HG03521 (cell line): ENCODE data around the gene FSIP1.

Experiments used
- ATAC-seq: cut with Tn5 transposase; IDR thresholded peaks from one replicate; pipeline ENCODE4 v1.9.1; 2021; ENCODE audit warnings: mild to moderate bottlenecking, moderate library complexity; ENCODE audit not compliant: unreplicated experiment

The FSIP1 gene

DNA sequence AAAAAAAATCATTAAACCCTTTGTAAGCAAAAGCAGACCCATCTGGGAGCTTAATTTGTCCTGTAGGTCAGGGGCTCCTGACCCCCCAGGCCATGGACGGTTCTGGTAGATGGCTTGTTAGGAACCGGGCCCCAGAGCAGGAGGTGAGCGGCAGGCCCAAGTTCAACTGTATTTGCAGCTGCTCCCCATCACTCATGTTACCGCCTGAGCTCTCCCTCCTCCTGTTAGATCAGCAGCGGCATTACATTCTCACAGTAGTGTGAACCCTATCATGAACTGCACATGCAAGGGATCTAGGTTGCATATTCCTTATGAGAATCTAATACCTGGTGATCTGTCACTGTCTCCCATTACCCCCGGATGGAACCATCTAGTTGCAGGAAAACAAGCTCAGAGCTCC is 60.7 kb downstream of the FSIP1 start:
- no peak for ATAC-seq

- ATAC-seq: no peak
These were observed 61.7 kb downstream of the FSIP1 start for GRCh38 chr15:39720621-39721611.

DNA sequence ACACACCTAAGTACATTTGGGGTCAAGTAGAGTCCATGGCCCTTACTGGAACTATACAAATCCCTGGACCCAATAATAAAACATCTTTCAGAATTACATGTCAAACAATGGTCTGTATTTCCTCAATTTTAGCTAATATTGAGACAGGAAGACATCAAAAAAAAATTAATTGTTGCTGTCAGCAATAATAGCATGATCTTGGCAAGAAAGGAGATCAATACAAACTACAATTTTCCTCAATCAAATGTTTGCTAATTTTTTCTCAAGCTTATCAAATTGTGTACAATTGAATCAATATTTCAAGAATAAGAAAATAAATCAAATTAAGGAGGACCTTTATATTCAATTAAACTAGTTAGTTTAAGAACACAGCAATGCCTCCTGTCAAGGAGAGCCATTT is 62.6 kb downstream of the FSIP1 start:
- ATAC-seq: no peak

DNA sequence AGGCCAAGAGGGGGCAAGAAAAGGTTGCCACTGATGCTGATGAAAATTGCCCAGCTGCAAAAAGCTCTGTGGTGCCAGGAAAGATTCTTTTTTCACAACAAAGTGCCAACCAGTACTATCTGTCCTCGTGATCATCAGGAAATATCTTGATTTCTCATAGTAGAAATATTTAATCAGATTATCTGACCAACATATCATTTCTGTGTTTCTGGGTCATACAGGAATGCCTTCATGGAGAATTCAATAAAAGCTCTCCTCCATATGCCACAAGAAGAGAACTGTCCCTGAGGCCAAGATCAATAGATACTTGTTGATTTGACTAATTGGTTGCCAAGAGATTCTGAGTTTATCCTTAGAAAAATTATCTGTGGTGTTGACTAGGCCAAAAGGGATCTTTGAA is 63.5 kb downstream of the FSIP1 start:
- no peak for ATAC-seq

GRCh38 chr15:39717134-39717533 is 65.5 kb downstream of the FSIP1 start:
- ATAC-seq: no peak

- no peak for ATAC-seq
These were observed 68.4 kb downstream of the FSIP1 start for GRCh38 chr15:39714251-39714650.

GRCh38 chr15:39713846-39714245 is 68.8 kb downstream of the FSIP1 start:
- no peak for ATAC-seq

- no peak for ATAC-seq
These were observed 72.0 kb downstream of the FSIP1 start for GRCh38 chr15:39710681-39711080.

- no peak for ATAC-seq
These were observed 72.7 kb downstream of the FSIP1 start for GRCh38 chr15:39709941-39710340.

DNA sequence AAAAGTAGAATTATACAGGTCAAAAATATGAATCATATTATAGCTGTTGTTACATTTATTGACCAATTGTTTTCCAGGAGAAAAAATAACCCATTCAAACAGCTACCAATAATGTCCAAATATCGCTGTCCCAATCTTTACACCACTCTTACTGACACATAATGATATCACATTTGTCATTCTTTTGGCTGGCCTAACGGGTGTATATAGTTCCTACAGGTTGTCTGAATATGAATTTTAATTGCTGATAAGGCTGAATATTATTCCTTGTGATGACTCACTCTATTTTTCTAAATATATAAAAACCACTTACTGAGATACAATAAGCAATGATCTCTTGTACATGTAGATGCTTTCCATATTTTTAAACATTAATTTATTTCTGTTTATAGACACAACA is 76.4 kb downstream of the FSIP1 start:
- ATAC-seq: no peak

GRCh38 chr15:39704689-39705088 is 78.0 kb downstream of the FSIP1 start:
- no peak for ATAC-seq

DNA sequence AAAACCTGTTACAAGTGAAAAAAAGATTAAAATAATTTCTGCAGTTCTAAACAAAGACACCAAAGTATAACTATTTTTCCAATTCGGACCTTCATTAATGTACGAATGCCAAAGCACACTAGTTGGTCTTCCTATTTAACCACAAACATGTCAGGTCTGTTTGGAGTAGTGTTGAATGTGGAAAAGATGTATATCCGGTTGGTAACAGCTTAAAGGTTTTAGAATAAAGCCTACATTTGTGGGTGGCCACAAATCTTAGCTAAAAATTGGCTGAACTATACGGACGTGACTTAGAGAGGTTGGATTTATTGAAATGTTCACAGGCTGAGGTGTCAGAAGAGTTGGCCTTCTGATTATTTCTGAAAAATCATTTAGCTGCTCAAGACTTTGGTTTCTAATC is 78.4 kb downstream of the FSIP1 start:
- no peak for ATAC-seq

DNA sequence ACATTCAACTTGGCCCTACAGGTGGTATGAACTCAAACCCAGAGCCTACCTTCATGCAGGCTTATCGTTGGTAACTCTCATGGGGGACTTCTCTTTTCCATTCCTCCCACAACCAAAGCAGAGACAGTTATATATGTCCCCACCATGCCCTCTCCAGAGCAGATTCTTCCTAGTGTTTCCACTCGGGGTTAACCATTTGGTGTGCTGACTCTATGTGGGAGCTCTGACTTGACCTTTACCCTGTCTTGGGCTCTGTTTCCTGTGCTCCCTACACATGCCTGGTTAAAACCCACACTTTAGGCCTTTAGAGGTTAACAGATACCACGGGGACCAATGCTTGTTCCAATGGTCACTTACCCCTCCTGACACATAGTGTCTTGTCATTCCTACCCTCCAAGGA is 80.7 kb downstream of the FSIP1 start:
- no peak for ATAC-seq

DNA sequence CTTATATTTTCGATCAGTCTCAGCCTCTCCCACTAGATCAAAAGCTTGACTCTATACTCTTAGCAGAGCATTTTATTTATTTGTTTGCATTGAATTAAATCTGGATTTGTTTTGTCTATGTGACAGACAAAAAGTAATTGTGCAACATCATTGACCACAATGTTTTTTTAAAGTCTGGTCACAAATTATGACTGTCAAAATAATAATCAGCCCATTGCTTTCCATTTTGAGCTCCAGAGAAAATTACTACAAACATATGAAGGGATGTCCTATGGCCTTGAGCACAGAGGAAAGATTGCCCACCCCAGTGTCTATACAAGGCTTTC is 82.3 kb downstream of the FSIP1 start:
- ATAC-seq: no peak

DNA sequence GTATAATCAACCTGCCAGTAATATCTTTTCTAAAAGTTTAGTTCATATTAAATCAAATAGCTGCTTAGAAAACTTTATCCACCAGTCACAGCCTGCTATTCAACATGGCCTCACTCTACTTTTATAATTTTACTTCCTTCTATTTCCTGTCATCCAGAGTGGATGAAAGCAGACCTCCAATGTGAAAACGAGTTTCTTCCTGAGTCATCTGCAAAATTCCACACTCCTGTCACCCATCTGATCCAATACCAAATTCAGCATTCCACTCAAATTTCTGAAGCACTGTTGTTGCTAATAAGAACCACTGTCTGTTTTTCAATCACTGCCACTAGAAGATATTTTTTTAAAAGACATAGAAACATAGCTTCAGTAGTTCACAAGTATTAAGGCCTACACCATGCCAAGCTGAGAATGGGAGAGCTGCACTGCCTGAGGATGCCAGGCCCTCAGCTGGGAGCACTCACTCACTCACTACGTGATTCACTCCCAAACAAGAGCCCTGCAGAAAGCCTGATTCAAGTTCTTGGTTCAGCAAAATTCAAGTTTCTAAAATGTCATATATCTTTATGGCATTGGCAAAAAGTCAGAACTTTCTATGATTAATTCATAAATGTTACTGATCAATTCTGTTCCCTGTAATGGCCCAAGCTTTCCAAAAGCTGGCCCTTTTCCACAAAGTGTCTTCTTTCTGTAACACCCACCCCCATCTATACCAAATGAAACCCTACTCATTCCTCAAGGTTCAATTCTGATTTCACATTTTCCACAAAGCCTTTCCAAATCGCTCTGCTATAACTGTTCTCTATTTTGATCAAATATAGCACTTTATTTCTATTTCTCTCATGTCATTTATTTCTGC is 82.9 kb downstream of the FSIP1 start:
- no peak for ATAC-seq

DNA sequence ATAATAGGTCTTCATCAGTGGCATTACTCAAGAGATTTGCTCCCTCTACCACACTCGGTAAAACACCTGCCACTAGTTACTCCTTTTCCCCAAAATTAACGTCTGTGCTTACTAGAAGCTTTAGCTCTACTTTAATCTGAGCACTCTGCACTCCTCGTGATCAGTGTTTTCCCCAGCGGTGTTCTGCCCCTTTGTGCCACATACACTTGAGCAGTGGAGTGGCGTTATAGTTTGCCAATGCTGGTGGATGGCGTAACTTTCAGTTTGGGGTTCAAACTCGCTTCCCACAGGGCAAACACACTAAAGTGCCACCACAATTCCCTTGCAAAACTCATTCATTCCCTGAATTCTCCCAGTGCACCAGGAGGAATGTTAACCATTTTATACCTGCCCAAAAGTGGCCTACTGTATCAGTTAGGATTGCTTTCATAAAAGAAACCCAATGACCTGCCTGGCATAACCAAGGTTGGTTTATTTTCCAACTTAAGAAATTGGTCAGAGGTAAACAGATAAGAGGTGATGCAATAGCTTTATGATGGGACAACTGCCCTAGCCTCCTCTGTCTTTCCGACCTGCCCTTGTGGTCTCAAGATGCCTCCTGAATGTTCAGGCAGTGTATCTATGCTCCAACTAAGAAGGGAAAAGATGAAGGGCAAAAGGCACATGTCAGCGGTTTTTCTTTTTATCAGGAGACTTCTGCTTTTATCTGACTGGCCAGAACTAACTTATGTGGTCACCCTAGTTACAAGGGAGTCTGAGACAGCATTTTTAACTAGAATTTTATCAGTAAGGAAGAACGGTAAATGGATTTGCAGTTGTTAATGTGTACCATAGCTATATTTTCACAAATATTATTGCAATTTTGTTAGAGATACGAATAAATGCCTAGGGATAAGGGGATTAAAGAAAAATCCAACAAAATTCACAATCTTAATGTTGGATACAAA is 83.9 kb downstream of the FSIP1 start:
- ATAC-seq: no peak

- no peak for ATAC-seq
These were observed 85.1 kb downstream of the FSIP1 start for GRCh38 chr15:39697509-39697908.

DNA sequence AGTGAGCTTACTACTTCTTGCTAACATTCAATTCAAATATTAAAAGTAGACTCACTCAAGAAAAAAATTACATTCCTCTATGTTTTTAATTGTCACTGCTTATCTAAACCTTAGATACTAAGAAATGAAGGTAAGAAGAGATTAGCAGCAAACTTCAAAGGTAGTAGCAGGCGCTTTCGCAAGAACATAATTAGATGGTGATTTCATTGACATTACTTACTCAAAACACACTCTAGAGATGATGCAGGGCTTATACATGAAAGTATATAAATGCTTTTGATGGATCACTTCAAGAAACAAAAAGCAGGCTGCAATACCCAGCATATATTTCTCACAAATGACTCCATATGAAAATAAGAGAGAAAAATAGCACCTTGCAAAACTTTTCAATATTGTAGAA is 86.8 kb downstream of the FSIP1 start:
- ATAC-seq: no peak

DNA sequence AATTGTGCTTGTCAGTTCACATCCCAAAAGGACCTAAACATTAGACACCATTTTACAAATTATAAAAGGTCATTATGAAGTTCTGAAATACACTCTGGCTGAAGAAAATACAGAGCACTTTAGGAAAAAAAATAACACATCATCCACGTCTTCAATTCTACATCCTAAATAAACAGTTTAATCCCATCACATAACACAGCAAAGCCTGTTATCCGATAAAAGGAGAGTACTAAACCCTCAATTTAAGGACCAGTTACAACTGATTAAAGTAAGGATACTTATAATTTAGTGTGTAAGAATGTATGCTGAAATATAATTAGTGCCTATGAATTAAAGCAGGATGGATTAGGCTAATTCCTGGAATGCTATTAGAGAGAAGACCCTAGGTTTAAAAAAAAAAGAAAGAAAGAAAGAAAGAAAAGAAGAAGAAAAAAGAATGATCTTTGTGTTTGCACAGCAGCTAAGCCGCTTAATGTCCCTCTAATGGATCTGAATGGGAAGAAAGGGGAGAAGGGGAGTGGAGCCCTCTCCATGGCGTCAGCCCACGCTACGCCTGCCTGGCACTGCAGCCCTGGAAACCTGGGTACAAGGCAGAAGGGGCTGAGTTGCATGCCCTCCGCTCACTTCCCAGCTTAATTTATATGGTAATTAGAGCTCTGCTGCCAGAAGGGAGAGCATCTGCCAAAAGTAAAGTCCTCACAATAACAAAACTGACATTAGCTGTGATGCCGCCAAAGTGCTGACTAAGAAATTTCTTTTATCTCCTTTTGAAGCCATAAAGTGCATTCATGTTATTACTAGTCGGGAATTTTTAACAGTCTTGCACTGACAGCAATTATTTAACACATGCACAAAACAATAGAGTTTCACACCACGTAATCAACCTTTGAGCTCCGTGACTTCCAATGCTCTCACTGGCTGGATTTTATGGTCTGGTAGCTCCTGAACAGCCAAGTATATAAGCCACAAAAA is 90.0 kb downstream of the FSIP1 start:
- no peak for ATAC-seq
